Uterus (tissue), 2 donors: Measurements from ENCODE around the gene CDK19.

ENCODE experiments used
- CTCF ChIP-seq, 4 experiments: fragments of 200-600 bp in 2 of 4; fragments of 450-650 bp in 2 of 4; sonication (generic) in 2 of 4; IDR thresholded peaks; one replicate each; pipeline ENCODE4 v1.5.1; 2016 to 2019; ENCODE audit warnings: antibody characterized with exemption in 4 of 4, mild to moderate bottlenecking in 2 of 4, moderate library complexity in 1 of 4
- POLR2A ChIP-seq, 2 donors: fragments of 450-650 bp; IDR thresholded peaks; one replicate each; pipeline ENCODE4 v1.6.1; 2016; ENCODE audit warnings: antibody characterized with exemption in 2 of 2, mild to moderate bottlenecking in 1 of 2, moderate library complexity in 1 of 2

DNA sequence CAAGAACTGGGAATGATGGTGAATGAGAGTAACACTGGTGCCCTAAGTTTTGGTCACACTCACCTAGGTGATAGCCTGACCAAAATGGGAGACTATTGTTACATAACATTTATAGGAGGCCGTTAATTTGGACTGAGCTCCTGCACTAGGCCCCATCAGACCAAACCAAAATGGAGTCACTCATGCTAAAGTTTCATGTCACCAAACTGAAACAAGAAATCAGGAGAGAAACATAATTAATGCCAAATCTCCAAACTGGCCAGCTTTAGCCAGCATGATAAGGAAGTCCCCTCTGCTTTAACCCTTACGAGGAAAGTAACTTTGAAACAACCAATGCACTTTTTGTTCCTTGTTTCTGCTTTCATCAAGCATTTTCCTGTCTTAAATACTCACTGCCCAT, 227.9 kb downstream of the CDK19 start:
- no peak for TF ChIP-seq POLR2A (IDR thresholded peaks at IDR 0.05)
- TF ChIP-seq CTCF (IDR thresholded peaks at IDR 0.05), result no peak
